ENCODE data around the gene SPOP. TPM values are rescaled to one million over a fixed set of nuclear protein-coding genes. Genes with fewer than 3 reads are reported as not detected.

SPOP gene
- total RNA-seq, 1 experiment from 2014 or later = 58.0 TPM

DNA sequence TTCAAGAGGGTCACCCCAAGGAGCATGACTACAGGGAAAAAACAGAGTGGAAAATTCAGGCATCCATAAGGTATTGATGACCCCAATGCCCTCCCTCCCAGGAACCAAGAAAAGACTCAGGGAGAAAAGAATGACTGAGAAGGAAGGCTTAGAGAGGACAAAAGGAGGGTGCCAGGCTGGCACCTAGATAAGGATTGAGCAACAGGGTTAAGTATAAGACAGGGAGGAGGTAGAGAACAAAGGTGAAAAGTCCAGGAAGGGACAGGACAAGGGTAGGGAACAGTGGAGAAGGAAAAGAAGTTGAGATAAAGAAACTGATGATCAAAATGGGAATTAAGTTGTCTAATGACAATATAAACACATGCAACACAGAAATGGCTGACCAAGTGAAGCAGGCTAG is 27.4 kb upstream of the SPOP start:
- ChIA-PET CTCF (interaction anchor here (0.7 to 1.2 kb wide), 2 partner anchors 59 to 136 kb away, joined by 3 to 4 read pairs; no protein-coding TSS in a partner anchor), POLR2A (no interaction called here)
- H3K4me3 ChIP-seq (ENCODE audit: low read depth in 2 of 2, low read length in 2 of 2) = no peak overlapping the region
- H3K27ac ChIP-seq (ENCODE audit: low read length) = no peak overlapping the region
- H3K36me3 ChIP-seq (ENCODE audit: control insufficient read depth, insufficient read depth, low read length) = peaks cover 27% of the 10 kb centered on the region
- H3K9me3 ChIP-seq (ENCODE audit: control insufficient read depth, insufficient read depth, low read depth, low read length) = no peaks in the 10 kb centered on the region
- no peaks in the 10 kb centered on the region for H3K27me3 ChIP-seq (ENCODE audit: control insufficient read depth, insufficient read depth, low read length)
- no peak for DNase-seq (ENCODE audit: low read depth, low spot score)
- ATAC-seq = no peak
- in situ Hi-C loops (cut with HindIII; ENCODE audit: low pct_unique_long_range_greater_than_20kb, low sequenced_read_pairs) = no loop called here
- intact Hi-C loops (cut with micrococcal nuclease; ENCODE audit: unreplicated experiment) = loop anchor here (10.0 kb wide), 2 partner anchors 140 to 290 kb away; partner anchors contain the start of genes DLX3 and TAC4
- H3K4me1 ChIP-seq (ENCODE audit: control insufficient read depth, insufficient read depth, low read length) = peaks cover 15% of the 10 kb centered on the region
- no peak for TF ChIP-seq POLR2AphosphoS5 (IDR thresholded peaks at IDR 0.05; ENCODE audit: low read depth, low read length)
- TF ChIP-seq TCF7L2 (IDR thresholded peaks at IDR 0.05; ENCODE audit: low read depth, low read length) = no peak
- TF ChIP-seq, protein P1, sequence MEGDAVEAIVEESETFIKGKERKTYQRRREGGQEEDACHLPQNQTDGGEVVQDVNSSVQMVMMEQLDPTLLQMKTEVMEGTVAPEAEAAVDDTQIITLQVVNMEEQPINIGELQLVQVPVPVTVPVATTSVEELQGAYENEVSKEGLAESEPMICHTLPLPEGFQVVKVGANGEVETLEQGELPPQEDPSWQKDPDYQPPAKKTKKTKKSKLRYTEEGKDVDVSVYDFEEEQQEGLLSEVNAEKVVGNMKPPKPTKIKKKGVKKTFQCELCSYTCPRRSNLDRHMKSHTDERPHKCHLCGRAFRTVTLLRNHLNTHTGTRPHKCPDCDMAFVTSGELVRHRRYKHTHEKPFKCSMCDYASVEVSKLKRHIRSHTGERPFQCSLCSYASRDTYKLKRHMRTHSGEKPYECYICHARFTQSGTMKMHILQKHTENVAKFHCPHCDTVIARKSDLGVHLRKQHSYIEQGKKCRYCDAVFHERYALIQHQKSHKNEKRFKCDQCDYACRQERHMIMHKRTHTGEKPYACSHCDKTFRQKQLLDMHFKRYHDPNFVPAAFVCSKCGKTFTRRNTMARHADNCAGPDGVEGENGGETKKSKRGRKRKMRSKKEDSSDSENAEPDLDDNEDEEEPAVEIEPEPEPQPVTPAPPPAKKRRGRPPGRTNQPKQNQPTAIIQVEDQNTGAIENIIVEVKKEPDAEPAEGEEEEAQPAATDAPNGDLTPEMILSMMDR (IDR thresholded peaks at IDR 0.05) = no peak
- no TSS peak for BruUV-seq (replicated peaks)

DNA sequence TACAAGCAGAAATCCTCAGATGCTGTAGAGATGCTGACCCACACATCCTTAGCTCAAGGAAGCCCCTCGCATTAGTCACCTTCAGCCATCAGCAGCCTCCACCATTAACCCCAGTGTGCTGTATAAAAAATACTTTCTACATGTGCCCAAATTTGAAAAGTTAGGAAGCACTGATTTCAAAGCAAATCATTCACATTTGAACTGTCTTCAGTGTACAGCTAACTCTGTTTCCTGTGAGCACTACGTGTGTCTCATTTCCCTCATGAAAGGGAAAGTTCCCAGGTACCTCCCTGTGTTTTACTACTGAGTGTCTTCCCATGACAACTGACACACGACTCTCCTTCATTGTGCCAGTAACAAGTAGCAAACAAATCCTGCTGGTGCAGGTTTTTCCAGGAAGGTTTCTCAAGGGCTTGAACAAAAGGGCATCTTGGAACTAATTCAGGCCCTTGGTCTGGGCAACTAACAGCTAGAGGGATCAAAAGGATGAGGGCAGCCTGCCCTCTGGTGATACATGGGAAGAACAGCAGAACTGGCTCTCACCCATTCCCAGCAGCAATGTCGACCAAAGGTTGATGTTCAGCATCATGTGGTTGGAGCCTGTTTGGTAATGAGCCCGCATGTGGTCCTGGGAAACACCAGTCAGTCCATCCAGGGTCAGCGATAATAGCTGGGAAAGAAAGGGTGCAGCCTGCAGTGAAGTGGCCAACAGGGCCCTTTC is 25.8 kb upstream of the SPOP start:
- no TSS peak for BruUV-seq (replicated peaks)
- in situ Hi-C loops (cut with HindIII; ENCODE audit: low pct_unique_long_range_greater_than_20kb, low sequenced_read_pairs) (no loop called here), intact Hi-C loops (cut with micrococcal nuclease; ENCODE audit: unreplicated experiment) (loop anchor here (10.0 kb wide), 2 partner anchors 141 to 291 kb away; partner anchors contain the start of genes DLX3 and TAC4)
- TF ChIP-seq, protein P1 (IDR thresholded peaks at IDR 0.05) = peak; percentile 75
- TF ChIP-seq SIN3A (IDR thresholded peaks at IDR 0.05; ENCODE audit: borderline replicate concordance, insufficient read depth, low read depth, low read length) (no peak), POLR2AphosphoS5 (IDR thresholded peaks at IDR 0.05; ENCODE audit: low read depth, low read length) (no peak), TCF7L2 (IDR thresholded peaks at IDR 0.05; ENCODE audit: low read depth, low read length) (peak; percentile 70)
- TF ChIP-seq, protein P2, sequence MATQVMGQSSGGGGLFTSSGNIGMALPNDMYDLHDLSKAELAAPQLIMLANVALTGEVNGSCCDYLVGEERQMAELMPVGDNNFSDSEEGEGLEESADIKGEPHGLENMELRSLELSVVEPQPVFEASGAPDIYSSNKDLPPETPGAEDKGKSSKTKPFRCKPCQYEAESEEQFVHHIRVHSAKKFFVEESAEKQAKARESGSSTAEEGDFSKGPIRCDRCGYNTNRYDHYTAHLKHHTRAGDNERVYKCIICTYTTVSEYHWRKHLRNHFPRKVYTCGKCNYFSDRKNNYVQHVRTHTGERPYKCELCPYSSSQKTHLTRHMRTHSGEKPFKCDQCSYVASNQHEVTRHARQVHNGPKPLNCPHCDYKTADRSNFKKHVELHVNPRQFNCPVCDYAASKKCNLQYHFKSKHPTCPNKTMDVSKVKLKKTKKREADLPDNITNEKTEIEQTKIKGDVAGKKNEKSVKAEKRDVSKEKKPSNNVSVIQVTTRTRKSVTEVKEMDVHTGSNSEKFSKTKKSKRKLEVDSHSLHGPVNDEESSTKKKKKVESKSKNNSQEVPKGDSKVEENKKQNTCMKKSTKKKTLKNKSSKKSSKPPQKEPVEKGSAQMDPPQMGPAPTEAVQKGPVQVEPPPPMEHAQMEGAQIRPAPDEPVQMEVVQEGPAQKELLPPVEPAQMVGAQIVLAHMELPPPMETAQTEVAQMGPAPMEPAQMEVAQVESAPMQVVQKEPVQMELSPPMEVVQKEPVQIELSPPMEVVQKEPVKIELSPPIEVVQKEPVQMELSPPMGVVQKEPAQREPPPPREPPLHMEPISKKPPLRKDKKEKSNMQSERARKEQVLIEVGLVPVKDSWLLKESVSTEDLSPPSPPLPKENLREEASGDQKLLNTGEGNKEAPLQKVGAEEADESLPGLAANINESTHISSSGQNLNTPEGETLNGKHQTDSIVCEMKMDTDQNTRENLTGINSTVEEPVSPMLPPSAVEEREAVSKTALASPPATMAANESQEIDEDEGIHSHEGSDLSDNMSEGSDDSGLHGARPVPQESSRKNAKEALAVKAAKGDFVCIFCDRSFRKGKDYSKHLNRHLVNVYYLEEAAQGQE (IDR thresholded peaks at IDR 0.05; ENCODE audit: insufficient read depth in 1 of 2, low read depth in 2 of 2, low read length in 1 of 2) = no peak
- CTCF ChIA-PET = interaction anchor here (0.6 to 1.6 kb wide), 4 partner anchors 129 to 138 kb away, joined by 3 to 4 read pairs (median 4); no protein-coding TSS in a partner anchor
- no peak overlapping the region for H3K27ac ChIP-seq (ENCODE audit: low read length)
- H3K36me3 ChIP-seq (ENCODE audit: control insufficient read depth, insufficient read depth, low read length) = peaks cover 27% of the 10 kb centered on the region
- H3K4me1 ChIP-seq (ENCODE audit: control insufficient read depth, insufficient read depth, low read length) = peaks cover 11% of the 10 kb centered on the region
- no peak overlapping the region for H3K4me3 ChIP-seq (ENCODE audit: low read depth in 2 of 2, low read length in 2 of 2)
- DNase-seq (ENCODE audit: low read depth, low spot score) (peak; percentile 18), ATAC-seq (no peak)
- POLR2A ChIA-PET = no interaction called here
- no peaks in the 10 kb centered on the region for H3K9me3 ChIP-seq (ENCODE audit: control insufficient read depth, insufficient read depth, low read depth, low read length)
- H3K27me3 ChIP-seq (ENCODE audit: control insufficient read depth, insufficient read depth, low read length) = no peaks in the 10 kb centered on the region
